ENCODE results near the gene SEMA4D.

DNA sequence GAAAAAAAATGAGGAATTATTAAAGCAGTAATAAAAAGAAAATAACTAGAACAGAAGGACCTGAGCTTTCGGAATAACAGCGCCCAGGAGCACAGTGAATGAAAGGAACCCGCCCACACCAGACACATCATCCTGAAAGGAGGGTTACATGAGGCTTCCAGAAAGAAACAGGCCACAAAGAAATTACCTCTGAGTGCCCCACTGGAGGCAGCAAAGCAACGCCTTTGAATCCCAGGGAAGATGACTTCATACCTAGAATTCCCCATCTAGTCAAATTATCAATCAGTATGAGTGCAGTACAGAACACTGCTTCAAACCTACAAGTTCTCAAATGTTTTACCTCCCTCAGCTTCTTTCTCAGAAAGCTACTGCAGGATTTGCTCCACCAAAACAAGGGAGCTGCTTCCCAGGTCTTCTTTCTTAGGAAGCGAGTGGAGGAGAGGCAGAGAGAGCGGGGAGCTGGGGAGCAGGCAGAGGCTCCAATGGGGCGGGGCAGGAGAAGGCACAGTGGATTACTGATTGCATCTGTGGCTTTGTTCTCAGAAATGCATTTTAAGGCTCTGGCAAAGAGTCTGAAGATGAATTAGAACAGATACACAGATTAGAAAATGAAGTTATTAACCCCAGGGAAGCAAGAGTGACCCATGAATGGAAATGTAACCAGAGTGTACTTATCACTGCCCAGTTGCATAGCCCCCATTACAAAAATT lies 87.1 kb downstream of the SEMA4D start:
- TF ChIP-seq, protein P1, sequence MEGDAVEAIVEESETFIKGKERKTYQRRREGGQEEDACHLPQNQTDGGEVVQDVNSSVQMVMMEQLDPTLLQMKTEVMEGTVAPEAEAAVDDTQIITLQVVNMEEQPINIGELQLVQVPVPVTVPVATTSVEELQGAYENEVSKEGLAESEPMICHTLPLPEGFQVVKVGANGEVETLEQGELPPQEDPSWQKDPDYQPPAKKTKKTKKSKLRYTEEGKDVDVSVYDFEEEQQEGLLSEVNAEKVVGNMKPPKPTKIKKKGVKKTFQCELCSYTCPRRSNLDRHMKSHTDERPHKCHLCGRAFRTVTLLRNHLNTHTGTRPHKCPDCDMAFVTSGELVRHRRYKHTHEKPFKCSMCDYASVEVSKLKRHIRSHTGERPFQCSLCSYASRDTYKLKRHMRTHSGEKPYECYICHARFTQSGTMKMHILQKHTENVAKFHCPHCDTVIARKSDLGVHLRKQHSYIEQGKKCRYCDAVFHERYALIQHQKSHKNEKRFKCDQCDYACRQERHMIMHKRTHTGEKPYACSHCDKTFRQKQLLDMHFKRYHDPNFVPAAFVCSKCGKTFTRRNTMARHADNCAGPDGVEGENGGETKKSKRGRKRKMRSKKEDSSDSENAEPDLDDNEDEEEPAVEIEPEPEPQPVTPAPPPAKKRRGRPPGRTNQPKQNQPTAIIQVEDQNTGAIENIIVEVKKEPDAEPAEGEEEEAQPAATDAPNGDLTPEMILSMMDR (CRISPR knock-in tag; IDR thresholded peaks at IDR 0.05): peak; percentile 23
- TF ChIP-seq NPAS2 (CRISPR knock-in tag; IDR thresholded peaks at IDR 0.05; ENCODE audit: borderline replicate concordance) (no peak), ZNF570 (CRISPR knock-in tag; IDR thresholded peaks at IDR 0.05; ENCODE audit: borderline replicate concordance) (no peak), SP5 (CRISPR knock-in tag; IDR thresholded peaks at IDR 0.05; ENCODE audit: borderline replicate concordance, low read depth) (no peak), POLR2A (IDR thresholded peaks at IDR 0.05; ENCODE audit: insufficient read depth in 1 of 2, low read depth in 2 of 2, low read length in 2 of 2) (no peak)
- TF ChIP-seq, protein P2, sequence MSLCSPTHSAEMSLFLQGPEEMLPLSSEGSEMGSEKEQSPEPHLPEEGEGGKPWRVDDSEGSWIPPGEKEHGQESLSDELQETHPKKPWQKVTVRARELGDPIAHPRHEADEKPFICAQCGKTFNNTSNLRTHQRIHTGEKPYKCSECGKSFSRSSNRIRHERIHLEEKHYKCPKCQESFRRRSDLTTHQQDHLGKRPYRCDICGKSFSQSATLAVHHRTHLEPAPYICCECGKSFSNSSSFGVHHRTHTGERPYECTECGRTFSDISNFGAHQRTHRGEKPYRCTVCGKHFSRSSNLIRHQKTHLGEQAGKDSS (CRISPR knock-in tag; IDR thresholded peaks at IDR 0.05; ENCODE audit: borderline replicate concordance, low read depth): no peak
